SK-N-MC (cell line): Measurements from ENCODE around the gene ZCCHC7.

Source experiments
- EZH2 ChIP-seq: fragments of 200-600 bp; sonication (generic); IDR thresholded peaks from one replicate; pipeline ENCODE4 v1.6.1; 2017; ENCODE audit warnings: antibody characterized with exemption
- FOXP2 ChIP-seq: optimal IDR thresholded peaks from 2 replicates; pipeline ENCODE3; 2011; ENCODE audit warnings: mild to moderate bottlenecking, moderate library complexity; ENCODE audit not compliant: insufficient read depth; ENCODE audit errors: extremely low read length, control extremely low read depth
- POLR2AphosphoS5 ChIP-seq: IDR thresholded peaks from 2 replicates; pipeline ENCODE4 v1.6.1; 2012; ENCODE audit warnings: mild to moderate bottlenecking, low read depth, low read length, borderline replicate concordance

DNA sequence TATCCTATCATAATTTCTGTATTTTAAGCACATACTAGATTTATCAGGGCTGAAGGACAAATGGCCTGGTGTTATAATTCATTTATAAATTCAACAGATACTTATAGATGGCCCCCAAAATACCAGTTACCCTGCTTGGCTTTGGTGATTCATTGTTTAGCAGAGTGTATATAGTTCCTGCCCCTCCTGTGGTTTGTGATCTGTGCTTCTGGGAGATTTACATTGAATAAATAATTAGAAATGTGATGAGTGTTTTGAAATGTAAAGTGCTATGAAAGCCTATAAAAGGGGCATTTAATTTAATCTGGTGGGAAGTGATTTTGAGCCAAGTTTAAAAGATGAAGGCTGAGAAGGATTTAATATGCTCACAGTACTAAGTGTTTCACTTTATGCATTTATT lies 36.7 kb upstream of the ZCCHC7 start:
- TF ChIP-seq POLR2AphosphoS5 (no peak), EZH2 (no peak), FOXP2 (no peak)
